Natural killer cell (primary cell): Measurements from ENCODE around the gene POLR3K. TPM values are rescaled to one million over a fixed set of nuclear protein-coding genes. Genes with fewer than 3 reads are reported as not detected.
A peak's percentile ranks its signal among the peaks of the same experiment; 100 is the strongest.
"Not testable (repeated sequence)": the region's sequence is repeated elsewhere in the genome, so short reads cannot be mapped to it uniquely, and the experiment has no call there.

Experiments used
- ATAC-seq, 3 donors: fragments of 150-1000 bp in 2 of 3; fragments of 200-7000 bp in 1 of 3; cut with Tn5 transposase; 1 replicate in 1 of 3; 2 replicates in 2 of 3; pipeline ENCODE4 v1.10.0; 2021; ENCODE audit warnings: mild to moderate bottlenecking in 2 of 3, moderate library complexity in 2 of 3
- DNase-seq, 2 donors: peaks; one replicate each; pipeline versions ENCODE4 v3.0.0 to v3.0.0-alpha.2; 2013 to 2021; ENCODE audit warnings: mixed read lengths in 1 of 2
- H3K27ac ChIP-seq: one replicate; pipeline ENCODE4 v1.5.1; 2013; ENCODE audit warnings: mild to moderate bottlenecking, low read length
- H3K27me3 ChIP-seq: one replicate; pipeline ENCODE4 v1.6.1; 2013; ENCODE audit warnings: low read length; ENCODE audit not compliant: control insufficient read depth, insufficient read depth
- H3K36me3 ChIP-seq: one replicate; pipeline ENCODE4 v1.6.1; 2013; ENCODE audit warnings: low read length; ENCODE audit not compliant: control insufficient read depth, insufficient read depth
- H3K4me1 ChIP-seq: one replicate; pipeline ENCODE4 v1.6.1; 2013; ENCODE audit warnings: low read length; ENCODE audit not compliant: control insufficient read depth, insufficient read depth
- H3K4me3 ChIP-seq: one replicate; pipeline ENCODE4 v1.5.1; 2013; ENCODE audit warnings: low read length
- H3K9me3 ChIP-seq: one replicate; pipeline ENCODE4 v1.6.1; 2013; ENCODE audit warnings: low read length; ENCODE audit not compliant: control insufficient read depth, insufficient read depth
- H3K27ac Mint-ChIP-seq, 2 donors: one replicate each; pipeline ENCODE4 v1.8.0; 2022; ENCODE audit warnings: mild to moderate bottlenecking in 2 of 2, mixed read lengths in 2 of 2, moderate library complexity in 1 of 2
- H3K27me3 Mint-ChIP-seq, 2 donors: one replicate each; pipeline ENCODE4 v1.8.0; 2022; ENCODE audit warnings: low read depth in 2 of 2, mixed read lengths in 2 of 2
- H3K36me3 Mint-ChIP-seq: one replicate; pipeline ENCODE4 v1.8.0; 2022; ENCODE audit warnings: mixed read lengths
- H3K4me1 Mint-ChIP-seq, 2 donors: one replicate each; pipeline ENCODE4 v1.8.0; 2022; ENCODE audit warnings: mixed read lengths in 2 of 2
- H3K4me3 Mint-ChIP-seq: one replicate; pipeline ENCODE4 v1.8.0; 2022; ENCODE audit warnings: mild to moderate bottlenecking, moderate library complexity, mixed read lengths
- H3K9me3 Mint-ChIP-seq, 2 donors: one replicate each; pipeline ENCODE4 v1.8.0; 2022; ENCODE audit warnings: mixed read lengths in 2 of 2
- WGBS: methylation state at CpG from one replicate; pipeline ENCODE4 v1.1.7; 2013; ENCODE audit warnings: missing lambda C conversion rate; ENCODE audit not compliant: insufficient coverage; 5-methylcytosine and 5-hydroxymethylcytosine counted together
- intact Hi-C: fragments of 100-400 bp; cut with micrococcal nuclease; formaldehyde crosslinking; loops from one replicate; pipeline ENCODE4 v1.14.2; 2022
- total RNA-seq, 4 donors: library from RNA; stranded (reverse); fragments of 120-200 nt in 1 of 4; gene quantifications; one replicate each; pipeline versions ENCODE4 v1.2.3 to v1.2.4, GENCODE V29; 2013 to 2022
- TF ChIP-seq, protein P1 (sequence below): fragments of 200-600 bp; IDR thresholded peaks from one replicate; pipeline ENCODE4 v1.8.0; 2022; ENCODE audit warnings: antibody characterized with exemption

The POLR3K gene
- total RNA-seq, 3 donors from 2014 or later (not counting 1 experiment from before 2014, with no cell fraction given) = 10.6 to 14.6 (median 11.3) TPM

DNA sequence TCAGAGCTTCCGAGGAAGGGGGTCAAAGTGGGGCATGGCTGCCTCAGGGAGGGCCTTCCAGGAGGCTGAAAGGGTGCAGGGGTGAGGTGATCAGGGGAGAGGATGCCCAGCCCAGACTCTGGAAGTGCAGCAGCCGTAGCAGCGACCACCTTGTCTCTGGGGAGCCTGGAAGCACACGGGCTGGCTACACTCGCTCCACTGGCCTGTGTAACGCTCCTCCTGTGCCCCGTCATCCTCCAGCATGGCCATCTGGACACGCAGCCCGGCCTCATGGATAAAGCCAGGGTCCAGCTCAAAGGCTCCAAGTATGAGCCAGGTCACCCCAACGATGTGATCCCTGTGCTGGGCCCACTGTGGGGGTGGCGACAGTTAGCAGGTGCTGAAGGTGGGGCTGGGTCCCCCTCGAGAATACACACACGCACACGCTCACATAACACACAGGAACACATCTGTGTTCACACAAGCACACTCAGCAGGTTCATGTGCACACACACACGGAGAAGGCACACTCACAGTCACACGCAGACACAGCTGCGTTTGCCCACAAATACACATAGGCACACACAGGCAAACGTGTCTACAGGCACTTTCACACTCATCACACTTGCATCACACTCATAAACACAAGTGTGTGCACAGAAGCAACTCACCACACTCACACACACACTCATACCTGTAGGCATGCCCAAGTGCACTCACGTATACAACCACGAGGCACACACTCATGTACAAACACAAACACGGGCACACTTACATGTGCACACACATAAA is 19.3 kb downstream of the POLR3K start:
- no peaks in the 10 kb centered on the region for H3K36me3 Mint-ChIP-seq
- H3K36me3 ChIP-seq = no peaks in the 10 kb centered on the region
- TF ChIP-seq, protein P1, sequence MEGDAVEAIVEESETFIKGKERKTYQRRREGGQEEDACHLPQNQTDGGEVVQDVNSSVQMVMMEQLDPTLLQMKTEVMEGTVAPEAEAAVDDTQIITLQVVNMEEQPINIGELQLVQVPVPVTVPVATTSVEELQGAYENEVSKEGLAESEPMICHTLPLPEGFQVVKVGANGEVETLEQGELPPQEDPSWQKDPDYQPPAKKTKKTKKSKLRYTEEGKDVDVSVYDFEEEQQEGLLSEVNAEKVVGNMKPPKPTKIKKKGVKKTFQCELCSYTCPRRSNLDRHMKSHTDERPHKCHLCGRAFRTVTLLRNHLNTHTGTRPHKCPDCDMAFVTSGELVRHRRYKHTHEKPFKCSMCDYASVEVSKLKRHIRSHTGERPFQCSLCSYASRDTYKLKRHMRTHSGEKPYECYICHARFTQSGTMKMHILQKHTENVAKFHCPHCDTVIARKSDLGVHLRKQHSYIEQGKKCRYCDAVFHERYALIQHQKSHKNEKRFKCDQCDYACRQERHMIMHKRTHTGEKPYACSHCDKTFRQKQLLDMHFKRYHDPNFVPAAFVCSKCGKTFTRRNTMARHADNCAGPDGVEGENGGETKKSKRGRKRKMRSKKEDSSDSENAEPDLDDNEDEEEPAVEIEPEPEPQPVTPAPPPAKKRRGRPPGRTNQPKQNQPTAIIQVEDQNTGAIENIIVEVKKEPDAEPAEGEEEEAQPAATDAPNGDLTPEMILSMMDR = no peak
- no peaks in the 10 kb centered on the region for H3K9me3 ChIP-seq
- WGBS = 87% methylated on average over 21 of the region's 21 CpGs
- H3K4me3 Mint-ChIP-seq = no peak overlapping the region
- H3K27me3 ChIP-seq = no peaks in the 10 kb centered on the region
- intact Hi-C loops = no loop called here
- no peaks in the 10 kb centered on the region for H3K27me3 Mint-ChIP-seq
- peaks cover 46% of the 10 kb centered on the region for H3K4me1 ChIP-seq
- DNase-seq (no peak), ATAC-seq (no peak)
- peak overlapping the region; percentile 65 for H3K27ac ChIP-seq
- peak overlapping the region; percentile 41 for H3K4me3 ChIP-seq
- no peaks in the 10 kb centered on the region for H3K9me3 Mint-ChIP-seq
- H3K4me1 Mint-ChIP-seq = peaks cover 5 to 32% of the 10 kb centered on the region in 2 donors
- peak overlapping the region in 1 of 2 donors; percentile 24 for H3K27ac Mint-ChIP-seq

DNA sequence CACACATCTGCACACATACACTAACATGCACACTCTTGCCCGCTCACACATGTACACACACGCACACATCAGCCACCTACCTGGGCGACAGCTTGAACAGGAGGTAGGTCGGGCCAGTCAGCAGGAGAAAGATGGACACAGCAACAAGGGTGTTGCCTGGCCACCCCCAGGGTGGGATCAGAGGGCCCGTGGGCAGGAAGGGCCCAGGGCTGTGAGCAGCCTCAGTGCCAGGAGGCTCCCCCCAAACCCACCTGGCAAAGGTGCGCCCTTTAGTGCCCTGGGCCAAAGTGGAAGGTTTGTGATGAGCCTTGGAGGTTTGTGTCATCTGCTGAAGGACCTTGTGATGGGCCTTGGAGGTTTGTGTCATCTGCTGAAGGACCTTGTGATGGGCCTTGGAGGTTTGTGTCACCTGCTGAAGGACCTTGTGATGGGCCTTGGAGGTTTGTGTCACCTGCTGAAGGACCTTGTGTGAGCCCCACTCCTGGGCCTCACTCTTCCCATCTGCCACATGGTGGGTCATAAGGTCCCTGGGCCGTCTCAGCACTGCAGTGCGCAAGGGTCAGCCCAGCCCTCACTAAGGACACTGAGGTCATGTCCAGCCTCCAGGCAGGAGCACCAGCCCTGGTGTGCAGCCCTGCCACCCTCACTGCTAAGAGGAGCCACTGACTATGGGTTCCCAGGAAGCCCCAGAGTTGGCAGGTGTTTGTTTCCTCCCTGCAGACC is 20.1 kb downstream of the POLR3K start:
- H3K36me3 Mint-ChIP-seq, H3K9me3 ChIP-seq, H3K27me3 Mint-ChIP-seq, ATAC-seq, H3K27me3 ChIP-seq, DNase-seq, H3K4me3 Mint-ChIP-seq, H3K4me3 ChIP-seq, H3K36me3 ChIP-seq, H3K9me3 Mint-ChIP-seq, intact Hi-C loops, H3K27ac Mint-ChIP-seq, H3K27ac ChIP-seq: not testable (repeated sequence)
- H3K4me1 Mint-ChIP-seq = peaks cover 0 to 24% of the 10 kb centered on the region in 2 donors
- WGBS = 97% methylated on average over 2 of the region's 8 CpGs
- peaks cover 38% of the 10 kb centered on the region for H3K4me1 ChIP-seq

DNA sequence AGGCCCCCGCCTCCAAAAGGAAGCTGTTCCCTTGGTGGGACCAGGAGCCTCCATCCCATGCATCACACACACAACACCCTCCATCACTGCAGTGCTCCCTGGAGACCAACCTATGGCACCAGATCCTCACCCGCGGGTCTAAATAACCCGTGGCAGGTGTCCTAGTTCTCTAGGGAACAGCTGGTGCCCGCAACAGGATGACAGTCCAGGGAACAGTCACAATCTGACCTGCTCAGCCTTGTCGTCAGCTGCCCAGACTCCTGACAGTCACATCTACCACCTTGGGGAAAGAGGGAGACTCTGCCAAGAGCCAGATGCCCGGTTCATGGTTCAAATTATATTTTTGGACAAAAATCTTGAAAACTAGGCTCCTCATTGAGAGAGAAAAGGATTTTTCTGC is 22.8 kb downstream of the POLR3K start:
- H3K27me3 Mint-ChIP-seq, H3K4me3 Mint-ChIP-seq, H3K4me3 ChIP-seq, H3K27ac Mint-ChIP-seq, DNase-seq, H3K36me3 Mint-ChIP-seq, H3K27ac ChIP-seq, H3K27me3 ChIP-seq, intact Hi-C loops, H3K36me3 ChIP-seq, H3K9me3 ChIP-seq, ATAC-seq, H3K9me3 Mint-ChIP-seq: not testable (repeated sequence)
- WGBS = 75% methylated on average over 1 of the region's 7 CpGs
- H3K4me1 Mint-ChIP-seq = peaks cover 0 to 12% of the 10 kb centered on the region in 2 donors
- peaks cover 15% of the 10 kb centered on the region for H3K4me1 ChIP-seq

DNA sequence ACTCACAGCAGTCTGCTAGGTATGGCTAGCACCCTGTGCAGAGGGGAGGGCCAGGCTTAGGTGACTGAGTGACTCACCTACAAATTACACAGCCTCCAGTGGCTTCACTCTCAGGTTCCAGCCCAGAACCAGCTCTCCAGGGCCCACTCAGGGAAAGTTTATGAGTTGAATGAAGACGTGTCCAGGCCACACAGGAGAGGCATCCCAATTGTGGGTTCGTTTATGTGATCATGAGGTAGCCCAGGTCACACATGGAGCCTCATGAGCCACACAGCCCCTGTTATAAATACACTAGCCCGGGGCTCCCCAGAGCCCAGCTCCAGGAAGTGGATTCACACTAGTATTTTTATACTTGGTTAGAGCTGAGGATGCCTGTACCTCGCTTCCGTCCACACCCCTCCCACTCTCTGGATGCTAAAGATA is 27.5 kb downstream of the POLR3K start:
- H3K36me3 Mint-ChIP-seq, intact Hi-C loops, H3K27me3 ChIP-seq, H3K4me3 ChIP-seq, H3K27me3 Mint-ChIP-seq, H3K4me1 Mint-ChIP-seq, H3K9me3 Mint-ChIP-seq, H3K9me3 ChIP-seq, DNase-seq, H3K27ac ChIP-seq, H3K36me3 ChIP-seq, H3K27ac Mint-ChIP-seq, H3K4me3 Mint-ChIP-seq, H3K4me1 ChIP-seq: not testable (repeated sequence)
- ATAC-seq = peak; percentile 39 to 74 (median 59)
- WGBS = 33% methylated on average over 1 of the region's 5 CpGs

GRCh38 chr16:24151-24550 is 29.3 kb downstream of the POLR3K start:
- not testable (repeated sequence) for H3K27ac Mint-ChIP-seq

DNA sequence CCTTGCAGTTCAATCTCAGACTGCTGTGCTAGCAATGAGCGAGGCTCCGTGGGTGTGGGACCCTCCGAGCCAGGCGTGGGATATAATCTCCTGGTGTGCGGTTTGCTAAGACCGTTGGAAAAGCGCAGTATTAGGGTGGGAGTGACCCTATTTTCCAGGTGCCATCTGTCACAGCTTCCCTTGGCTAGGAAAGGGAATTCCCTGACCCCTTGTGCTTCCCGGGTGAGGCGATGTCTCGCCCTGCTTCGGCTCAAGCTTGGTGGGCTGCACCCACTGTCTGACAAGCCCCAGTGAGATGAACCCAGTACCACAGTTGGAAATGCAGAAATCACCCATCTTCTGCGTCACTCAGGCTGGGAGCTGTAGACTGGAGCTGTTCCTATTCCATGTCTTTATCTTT is 32.5 kb downstream of the POLR3K start:
- H3K9me3 ChIP-seq, ATAC-seq, H3K36me3 Mint-ChIP-seq, H3K27me3 Mint-ChIP-seq, H3K4me1 Mint-ChIP-seq, intact Hi-C loops, H3K27me3 ChIP-seq, DNase-seq, H3K27ac ChIP-seq, H3K27ac Mint-ChIP-seq, H3K9me3 Mint-ChIP-seq, H3K4me1 ChIP-seq, H3K4me3 Mint-ChIP-seq, H3K4me3 ChIP-seq, H3K36me3 ChIP-seq: not testable (repeated sequence)
- 95% methylated on average over 11 of the region's 12 CpGs for WGBS

More at GRCh38 chr16:24151-24550, 29.3 kb downstream of the POLR3K start:
- H3K4me1 Mint-ChIP-seq, H3K4me1 ChIP-seq, H3K4me3 ChIP-seq, intact Hi-C loops, H3K9me3 ChIP-seq, H3K36me3 ChIP-seq, ATAC-seq, H3K27ac ChIP-seq, H3K36me3 Mint-ChIP-seq, H3K9me3 Mint-ChIP-seq, H3K27me3 Mint-ChIP-seq, H3K4me3 Mint-ChIP-seq, H3K27me3 ChIP-seq, DNase-seq: not testable (repeated sequence)
- 95% methylated on average over 15 of the region's 22 CpGs for WGBS

DNA sequence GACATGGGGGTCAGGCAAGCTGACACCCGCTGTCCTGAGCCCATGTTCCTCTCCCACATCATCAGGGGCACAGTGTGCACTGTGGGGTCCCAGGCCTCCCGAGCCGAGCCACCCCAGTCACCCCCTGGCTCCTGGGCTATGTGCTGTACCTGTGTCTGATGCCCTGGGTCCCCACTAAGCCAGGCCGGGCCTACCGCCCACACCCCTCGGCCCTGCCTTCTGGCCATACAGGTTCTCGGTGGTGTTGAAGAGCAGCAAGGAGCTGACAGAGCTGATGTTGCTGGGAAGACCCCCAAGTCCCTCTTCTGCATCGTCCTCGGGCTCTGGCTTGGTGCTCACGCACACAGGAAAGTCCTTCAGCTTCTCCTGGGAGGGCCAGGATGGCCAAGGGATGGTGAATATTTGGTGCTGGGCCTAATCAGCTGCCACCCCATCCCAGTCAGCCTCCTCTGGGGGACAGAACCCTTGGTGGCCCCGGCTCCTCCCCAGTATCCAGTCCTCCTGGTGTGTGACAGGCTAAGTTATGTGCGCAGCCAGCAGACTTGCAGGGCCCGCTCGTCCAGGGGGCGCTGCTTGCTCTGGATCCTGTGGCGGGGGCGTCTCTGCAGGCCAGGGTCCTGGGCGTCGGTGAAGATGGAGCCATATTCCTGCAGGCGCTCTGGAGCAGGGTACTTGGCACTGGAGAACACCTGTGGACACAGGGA is 36.2 kb downstream of the POLR3K start:
- H3K27ac ChIP-seq, H3K9me3 Mint-ChIP-seq, H3K4me1 Mint-ChIP-seq, H3K36me3 ChIP-seq, H3K36me3 Mint-ChIP-seq, intact Hi-C loops, H3K4me3 Mint-ChIP-seq, H3K27me3 ChIP-seq, H3K27ac Mint-ChIP-seq, H3K27me3 Mint-ChIP-seq, H3K4me1 ChIP-seq, H3K4me3 ChIP-seq, DNase-seq, ATAC-seq, H3K9me3 ChIP-seq: not testable (repeated sequence)
- WGBS = 97% methylated on average over 10 of the region's 20 CpGs
